GM12865 (cell line): ENCODE results near the gene C13orf46.
"Not testable (repeated sequence)": the region's sequence is repeated elsewhere in the genome, so short reads cannot be mapped to it uniquely, and the experiment has no call there.

Experiments used
- DNase-seq: peaks from one replicate; pipeline ENCODE4 v3.0.0; 2010; ENCODE audit warnings: low read depth
- H3K4me3 ChIP-seq: 2 replicates; pipeline ENCODE4 v1.5.1; 2011; ENCODE audit warnings: mild to moderate bottlenecking, low read depth, low read length, control low read depth
- TF ChIP-seq, protein P1 (sequence below): IDR thresholded peaks from 2 replicates; pipeline ENCODE4 v1.5.1; 2011; ENCODE audit warnings: low read length, control low read depth, low read depth, inconsistent platforms; ENCODE audit not compliant: insufficient read depth; ENCODE audit errors: missing control alignments

Gene C13orf46

DNA sequence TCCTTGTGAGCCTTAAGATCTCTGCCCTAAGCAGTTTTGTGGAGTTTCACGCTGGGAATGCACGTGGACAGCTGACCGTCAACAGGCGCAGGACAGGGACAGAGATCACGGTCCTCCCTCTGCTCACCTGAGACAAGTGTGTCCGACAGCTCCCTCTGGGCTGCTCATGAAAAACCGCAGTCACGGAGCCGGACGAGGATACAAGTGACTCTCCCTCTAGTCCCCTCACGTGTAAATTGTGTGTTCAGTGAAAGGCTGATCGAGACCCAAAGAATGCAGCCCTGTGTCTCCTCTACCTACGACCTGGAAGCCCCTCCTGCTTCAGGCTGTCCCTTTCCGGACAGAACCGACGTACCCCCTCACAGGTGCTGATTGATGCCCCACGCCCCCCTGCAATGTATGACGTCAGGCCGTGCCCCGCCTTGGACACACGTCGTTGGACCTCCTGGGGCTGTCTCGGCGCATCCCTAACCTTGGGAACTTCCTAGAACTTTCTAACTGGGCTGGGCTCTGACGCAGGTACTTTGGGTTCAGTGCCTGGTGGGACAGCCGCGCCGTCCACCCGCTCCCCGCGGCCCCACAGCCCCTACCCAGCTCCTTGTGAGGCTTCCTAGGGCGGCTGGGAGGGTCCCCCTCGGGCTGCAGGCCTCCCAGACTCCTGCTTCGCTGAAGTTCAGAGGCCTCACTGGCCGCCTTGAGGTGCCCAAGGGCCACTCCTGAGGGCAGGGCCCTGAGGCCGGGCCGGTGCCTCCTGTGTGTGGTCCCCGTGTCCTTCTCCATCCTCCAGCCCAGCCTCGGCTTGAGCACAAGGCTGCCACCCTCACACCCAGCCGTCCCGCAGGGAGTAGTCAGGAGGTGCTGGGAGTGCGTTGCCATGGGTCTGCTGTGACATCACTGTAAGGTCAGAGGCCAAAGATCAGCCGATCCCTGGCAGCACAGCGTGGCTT, at the start of gene C13orf46:
Gene C13orf46 (minus strand): TSS at position 859 of the 947 bp plus-strand sequence. CDS start 79 bp downstream, at position 780.
- H3K4me3 ChIP-seq: no peak within 1 kb of the TSS
- no peak for DNase-seq
- TF ChIP-seq, protein P1, sequence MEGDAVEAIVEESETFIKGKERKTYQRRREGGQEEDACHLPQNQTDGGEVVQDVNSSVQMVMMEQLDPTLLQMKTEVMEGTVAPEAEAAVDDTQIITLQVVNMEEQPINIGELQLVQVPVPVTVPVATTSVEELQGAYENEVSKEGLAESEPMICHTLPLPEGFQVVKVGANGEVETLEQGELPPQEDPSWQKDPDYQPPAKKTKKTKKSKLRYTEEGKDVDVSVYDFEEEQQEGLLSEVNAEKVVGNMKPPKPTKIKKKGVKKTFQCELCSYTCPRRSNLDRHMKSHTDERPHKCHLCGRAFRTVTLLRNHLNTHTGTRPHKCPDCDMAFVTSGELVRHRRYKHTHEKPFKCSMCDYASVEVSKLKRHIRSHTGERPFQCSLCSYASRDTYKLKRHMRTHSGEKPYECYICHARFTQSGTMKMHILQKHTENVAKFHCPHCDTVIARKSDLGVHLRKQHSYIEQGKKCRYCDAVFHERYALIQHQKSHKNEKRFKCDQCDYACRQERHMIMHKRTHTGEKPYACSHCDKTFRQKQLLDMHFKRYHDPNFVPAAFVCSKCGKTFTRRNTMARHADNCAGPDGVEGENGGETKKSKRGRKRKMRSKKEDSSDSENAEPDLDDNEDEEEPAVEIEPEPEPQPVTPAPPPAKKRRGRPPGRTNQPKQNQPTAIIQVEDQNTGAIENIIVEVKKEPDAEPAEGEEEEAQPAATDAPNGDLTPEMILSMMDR: no peak

DNA sequence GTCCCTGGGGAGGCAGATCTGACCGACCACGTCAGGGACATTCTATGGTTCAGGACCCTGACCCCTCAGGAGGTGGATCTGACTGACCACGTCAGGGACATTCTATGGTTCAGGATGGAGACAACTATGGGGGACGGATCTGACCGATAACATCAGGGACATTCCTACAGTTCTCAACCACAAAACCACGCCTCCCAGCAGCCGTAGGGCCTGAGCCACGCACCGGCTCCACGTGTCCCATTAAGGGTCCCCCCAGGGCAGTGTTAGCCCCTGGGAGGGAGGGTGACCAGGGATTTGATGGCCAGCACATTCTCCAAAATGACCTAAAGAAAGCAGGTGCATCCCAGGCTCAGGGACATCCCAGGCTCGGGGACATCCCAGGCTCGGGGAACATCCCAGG, 49.0 kb upstream of the C13orf46 start:
- DNase-seq: no peak
- no peak overlapping the region for H3K4me3 ChIP-seq

DNA sequence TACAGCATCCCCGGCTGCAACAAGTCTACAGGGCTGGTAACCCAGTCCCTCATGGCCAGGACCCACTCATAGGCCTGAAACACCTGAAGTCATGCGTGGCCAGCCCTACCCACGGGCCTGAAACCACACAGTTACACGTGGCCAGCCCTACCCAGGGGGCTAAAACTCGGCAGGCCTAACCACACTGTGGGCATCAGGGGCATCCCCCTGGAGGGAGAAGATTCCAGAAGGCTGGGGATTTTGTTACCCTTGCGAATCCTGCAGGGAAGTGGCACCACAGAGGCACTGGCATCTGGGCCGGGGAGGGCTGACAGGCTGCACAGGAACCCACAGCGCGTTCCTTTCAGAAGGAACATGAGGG, 48.4 kb upstream of the C13orf46 start:
- DNase-seq: no peak
- TF ChIP-seq, protein P1: no peak
- no peak overlapping the region for H3K4me3 ChIP-seq

More for the DNA sequence above, 49.0 kb upstream of the C13orf46 start:
- TF ChIP-seq, protein P1: no peak

DNA sequence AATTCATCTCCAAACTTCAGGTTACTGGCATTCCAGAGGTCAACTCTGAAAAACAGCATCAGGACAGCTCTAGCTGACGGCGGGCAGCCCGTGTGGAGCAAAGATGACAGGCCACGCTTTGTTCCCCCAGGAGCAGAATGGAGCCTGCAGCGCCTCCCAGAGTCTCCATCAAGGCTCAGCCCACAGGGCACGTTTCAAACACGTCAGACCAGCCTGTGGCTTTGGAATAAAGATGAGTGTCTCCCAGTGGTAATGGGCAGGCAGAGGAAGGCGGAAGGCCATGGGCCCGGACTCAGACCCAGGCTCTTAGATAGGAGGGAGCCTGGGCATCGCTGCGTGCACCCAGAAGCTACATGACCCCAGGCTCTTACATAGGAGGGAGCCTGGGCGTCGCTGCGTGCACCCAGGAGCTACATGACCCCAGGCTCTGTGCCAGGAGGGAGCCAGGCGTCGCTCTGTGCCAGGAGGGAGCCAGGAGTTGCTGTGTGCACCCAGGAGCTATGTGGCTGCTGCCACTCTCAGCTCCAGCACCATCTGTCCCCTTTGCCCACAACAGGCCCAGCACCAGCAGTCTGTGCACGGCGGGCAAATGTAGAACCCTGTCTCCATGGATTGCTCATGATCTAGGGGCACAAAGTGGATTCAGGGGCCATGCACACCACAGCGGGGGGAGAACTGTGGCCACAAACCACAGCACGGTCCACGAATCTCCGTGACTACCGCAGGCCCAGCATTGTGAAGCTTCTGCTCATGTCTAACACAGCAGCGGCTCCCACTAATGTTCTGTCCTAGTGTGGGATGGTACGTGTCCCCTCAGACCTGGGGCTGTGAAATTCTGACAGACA, 47.8 kb upstream of the C13orf46 start:
- no peak for DNase-seq
- no peak overlapping the region for H3K4me3 ChIP-seq
- TF ChIP-seq, protein P1: no peak

DNA sequence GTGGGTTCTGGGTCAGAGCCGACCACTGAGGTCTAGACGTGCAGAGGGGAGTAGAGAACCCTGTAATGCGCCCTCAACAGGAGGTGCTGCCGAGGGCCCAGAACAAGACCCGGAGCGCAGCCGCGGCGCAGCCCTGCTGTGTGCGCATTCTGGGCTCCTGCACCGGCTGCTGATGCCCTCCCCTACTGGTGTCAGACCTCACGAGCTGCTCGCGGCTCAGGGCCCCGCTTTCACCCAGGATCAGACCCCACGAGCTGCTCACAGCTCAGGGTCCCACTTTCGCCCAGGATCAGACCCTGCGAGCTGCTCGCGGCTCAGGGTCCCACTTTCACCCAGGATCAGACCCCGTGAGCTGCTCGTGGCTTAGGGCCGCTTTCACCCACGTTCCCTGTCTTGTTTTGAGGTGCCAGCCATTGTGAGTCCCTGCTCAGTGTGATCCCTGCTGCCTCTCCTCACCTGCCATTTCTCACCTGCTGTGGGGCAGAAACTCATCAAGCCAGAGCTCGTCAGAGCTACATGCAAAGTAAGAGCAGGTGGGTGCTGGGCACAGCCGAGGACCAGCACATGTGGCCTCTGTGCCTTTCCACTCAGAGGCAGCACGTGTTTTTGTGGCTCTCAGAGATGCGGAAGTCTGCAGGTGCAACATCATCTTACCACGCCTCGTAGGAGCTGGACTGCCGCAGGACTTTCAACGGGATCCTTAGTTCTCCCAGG, 47.0 kb upstream of the C13orf46 start:
- no peak overlapping the region for H3K4me3 ChIP-seq
- TF ChIP-seq, protein P1: no peak
- DNase-seq: no peak

DNA sequence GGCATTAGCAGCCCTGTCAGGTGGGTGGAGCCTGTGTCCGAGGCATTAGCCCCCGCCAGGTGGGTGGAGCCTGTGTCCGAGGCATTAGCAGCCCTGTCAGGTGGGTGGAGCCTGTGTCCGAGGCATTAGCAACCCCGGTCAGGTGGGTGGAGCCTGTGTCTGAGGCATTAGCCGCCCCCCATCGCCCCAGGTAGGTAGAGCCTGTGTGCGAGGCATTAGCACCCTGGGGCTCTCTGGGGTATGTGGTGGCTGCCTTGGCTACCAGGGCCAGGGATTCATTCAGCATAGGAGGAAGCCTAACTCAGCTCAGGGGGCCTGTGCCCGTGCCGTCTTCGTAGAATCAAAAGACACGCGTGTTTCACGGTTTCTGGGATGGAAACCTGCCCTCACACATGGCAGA, 46.3 kb upstream of the C13orf46 start:
- H3K4me3 ChIP-seq, DNase-seq: not testable (repeated sequence)
